Epidermal melanocyte (primary cell): ENCODE measurements around the gene MYO1F.
"Not testable (repeated sequence)": the region's sequence is repeated elsewhere in the genome, so short reads cannot be mapped to it uniquely, and the experiment has no call there.

ENCODE experiments used
- DNase-seq: peaks from one replicate; pipeline ENCODE4 v3.0.0; 2011; ENCODE audit warnings: low spot score; ENCODE audit not compliant: insufficient read length

Gene MYO1F

GRCh38 chr19:8577247-8577646 lies at the start of gene MYO1F:
Gene MYO1F, minus strand, starts transcription at chr19:8577442. Its CDS starts 133 bp downstream, at chr19:8577309.
- no peak for DNase-seq

GRCh38 chr19:8626842-8627241 lies 49.6 kb upstream of the MYO1F start:
- DNase-seq, result no peak

GRCh38 chr19:8622886-8623285 lies 45.6 kb upstream of the MYO1F start:
- DNase-seq, result not testable (repeated sequence)

DNA sequence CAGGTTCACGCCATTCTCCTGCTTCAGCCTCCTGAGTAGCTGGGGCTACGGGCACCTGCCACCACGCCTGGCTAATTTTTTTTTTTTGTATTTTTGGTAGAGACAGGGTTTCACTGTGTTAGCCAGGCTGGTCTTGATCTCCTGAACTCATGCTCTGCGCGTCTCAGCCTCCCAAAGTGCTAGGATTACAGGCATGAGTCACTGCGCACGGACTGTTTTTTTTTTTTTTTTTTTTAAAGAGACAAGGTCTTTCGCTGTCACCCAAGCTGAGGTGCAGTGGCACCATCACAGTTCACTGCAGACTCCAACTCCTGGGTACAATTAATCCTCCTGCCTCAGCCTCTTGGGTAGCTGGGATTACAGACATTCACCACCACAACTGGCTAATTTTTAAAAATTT lies 41.5 kb upstream of the MYO1F start:
- DNase-seq, result no peak

GRCh38 chr19:8617984-8618383 lies 40.7 kb upstream of the MYO1F start:
- no peak for DNase-seq

GRCh38 chr19:8617325-8617724 lies 40.1 kb upstream of the MYO1F start:
- not testable (repeated sequence) for DNase-seq

- DNase-seq, result no peak
Measured at GRCh38 chr19:8616861-8617260, 39.6 kb upstream of the MYO1F start.

DNA sequence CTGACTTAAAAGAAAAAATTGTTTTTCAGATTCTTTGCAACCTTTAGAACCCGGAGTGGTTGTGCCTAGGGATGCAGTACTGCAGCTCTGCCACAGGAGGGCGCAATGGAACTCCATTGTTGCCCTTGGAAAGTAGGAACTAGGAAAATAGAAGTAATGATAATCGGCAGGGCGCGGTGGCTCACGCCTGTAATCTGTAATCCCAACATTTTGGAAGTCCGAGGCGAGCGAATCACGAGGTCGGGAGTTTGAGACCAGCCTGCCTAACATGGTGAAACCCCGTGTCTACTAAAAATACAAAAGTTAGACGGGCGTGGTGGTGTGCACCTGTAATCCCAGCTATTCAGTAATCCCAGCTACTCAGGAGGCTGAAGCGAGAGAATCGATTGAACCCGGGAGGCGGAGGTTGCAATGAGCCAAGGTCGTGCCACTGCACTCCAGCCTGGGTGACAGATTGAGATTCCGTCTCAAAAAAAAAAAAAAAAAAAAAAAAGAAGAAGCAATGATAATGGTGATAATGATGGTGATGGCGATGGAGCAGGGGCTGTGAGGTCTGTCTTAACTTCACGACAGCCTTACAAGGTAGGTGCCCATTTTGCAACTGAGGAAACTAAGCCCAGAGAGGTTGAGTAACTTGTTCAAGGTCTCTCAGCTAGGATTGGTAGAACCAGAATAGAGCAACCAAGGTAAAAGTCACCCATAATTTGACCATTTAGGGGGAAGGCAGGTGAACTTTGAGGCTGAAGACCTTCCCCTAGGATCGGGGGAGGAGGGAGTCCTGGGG lies 38.8 kb upstream of the MYO1F start:
- no peak for DNase-seq

DNA sequence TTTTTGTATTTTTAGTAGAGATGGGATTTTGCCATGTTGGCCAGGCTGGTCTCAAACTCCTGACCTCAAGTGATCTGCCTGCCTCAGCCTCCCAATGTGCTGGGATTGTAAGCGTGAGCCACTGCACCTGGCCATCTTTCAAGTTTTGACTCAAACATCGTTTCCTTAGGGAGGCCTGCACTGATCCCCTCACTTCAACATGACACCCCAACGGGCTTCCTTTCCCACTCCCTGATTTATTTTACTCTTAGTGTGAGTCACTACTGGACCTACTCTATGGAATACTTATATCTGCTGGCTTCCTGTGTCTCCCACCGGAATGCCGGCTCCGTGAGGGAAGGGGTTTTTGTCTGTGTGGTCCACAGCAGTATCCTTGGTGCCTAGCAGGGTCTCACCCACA lies 37.8 kb upstream of the MYO1F start:
- DNase-seq, result no peak

- no peak for DNase-seq
Measured at GRCh38 chr19:8614455-8614854, 37.2 kb upstream of the MYO1F start.

GRCh38 chr19:8612807-8613171 lies 35.5 kb upstream of the MYO1F start:
- no peak for DNase-seq

GRCh38 chr19:8611877-8612806 lies 34.9 kb upstream of the MYO1F start:
- no peak for DNase-seq

- no peak for DNase-seq
Measured at GRCh38 chr19:8611391-8611876, 34.2 kb upstream of the MYO1F start.

DNA sequence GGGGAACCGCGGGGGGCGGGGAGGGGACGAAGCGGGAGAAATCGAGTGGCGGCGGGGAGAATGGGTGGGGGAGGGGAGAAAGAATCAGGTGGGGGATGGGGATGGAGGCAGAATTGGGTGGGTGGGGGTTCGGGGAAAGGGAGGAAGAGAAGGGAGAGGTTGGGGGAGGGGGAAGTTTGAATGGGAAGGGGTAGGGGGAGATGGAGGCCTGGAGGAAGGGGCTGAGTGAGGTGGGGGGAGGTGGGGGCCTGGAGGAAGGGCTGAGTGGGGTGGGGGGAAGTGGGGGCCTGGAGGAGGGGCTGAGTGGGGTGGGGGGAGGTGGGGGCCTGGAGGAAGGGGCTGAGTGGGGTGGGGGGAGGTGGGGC lies 33.7 kb upstream of the MYO1F start:
- no peak for DNase-seq

GRCh38 chr19:8610041-8610935 lies 33.0 kb upstream of the MYO1F start, which contains the start of gene ADAMTS10:
Gene ADAMTS10, minus strand, starts transcription at chr19:8610715. Its CDS starts 5,005 bp downstream, at chr19:8605710.
- no peak for DNase-seq

- DNase-seq, result peak; percentile 77
Measured at GRCh38 chr19:8609279-8610040, 32.2 kb upstream of the MYO1F start.

DNA sequence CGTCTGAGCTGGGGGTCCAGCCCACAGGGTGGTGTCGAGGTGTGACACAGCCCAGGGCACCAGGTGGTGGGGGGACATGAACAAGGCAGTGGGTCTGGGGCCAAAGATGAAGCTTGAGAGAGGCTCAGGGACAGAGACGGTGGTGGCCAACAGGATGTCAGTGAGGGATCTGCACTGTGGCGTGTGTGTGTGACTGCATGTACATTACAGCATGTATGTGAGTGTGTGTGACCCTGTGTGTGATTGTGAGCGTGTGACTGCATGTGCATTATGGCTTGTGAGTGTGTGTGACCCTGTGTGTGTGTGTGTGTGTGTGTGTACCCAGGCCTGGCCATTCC lies 31.7 kb upstream of the MYO1F start:
- no peak for DNase-seq

- DNase-seq, result no peak
Measured at GRCh38 chr19:8607386-8607785, 30.1 kb upstream of the MYO1F start.

- DNase-seq, result no peak
Measured at GRCh38 chr19:8605514-8605913, 28.3 kb upstream of the MYO1F start.

DNA sequence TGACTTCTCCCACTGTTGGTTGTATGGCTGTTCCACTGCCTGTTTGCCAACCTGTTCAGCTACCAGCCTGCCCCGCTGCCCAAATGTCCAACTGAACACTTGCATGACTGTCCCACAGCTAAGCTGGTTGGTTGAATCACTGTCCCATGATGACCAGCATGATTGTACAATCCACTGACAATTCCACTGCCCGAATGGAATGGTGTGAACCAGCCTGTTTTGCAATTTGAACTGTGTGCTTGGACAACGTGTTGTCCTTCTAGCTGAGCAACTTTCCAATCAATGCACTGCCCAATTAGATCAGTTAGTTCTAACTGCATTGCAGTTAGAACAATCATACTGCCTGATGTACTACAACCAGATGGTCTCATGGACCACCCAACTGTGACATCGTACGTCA lies 24.6 kb upstream of the MYO1F start:
- no peak for DNase-seq

DNA sequence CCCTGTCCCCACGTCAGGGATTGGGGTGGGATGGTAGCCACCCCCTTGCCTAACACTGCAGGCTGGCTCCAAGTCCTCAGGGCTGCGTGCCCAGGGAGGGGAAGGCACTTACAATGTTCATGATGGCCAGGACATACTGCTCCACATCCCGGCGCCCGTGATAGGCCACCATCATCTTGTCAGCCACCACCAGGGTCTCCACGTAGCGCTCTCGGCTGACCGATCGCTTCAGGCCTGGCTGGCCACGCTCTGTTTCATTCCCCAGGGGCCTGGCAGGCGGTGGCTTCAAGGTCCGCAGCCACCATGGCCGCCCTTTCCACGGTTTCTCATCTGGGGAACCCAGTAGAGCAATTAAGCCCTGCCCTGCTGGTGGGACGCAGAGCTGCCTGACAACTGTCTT lies 23.6 kb upstream of the MYO1F start:
- no peak for DNase-seq
